Measurements from ENCODE around the gene LARGE1.
A peak's percentile ranks its signal among the peaks of the same experiment; 100 is the strongest.

LARGE1 gene

DNA sequence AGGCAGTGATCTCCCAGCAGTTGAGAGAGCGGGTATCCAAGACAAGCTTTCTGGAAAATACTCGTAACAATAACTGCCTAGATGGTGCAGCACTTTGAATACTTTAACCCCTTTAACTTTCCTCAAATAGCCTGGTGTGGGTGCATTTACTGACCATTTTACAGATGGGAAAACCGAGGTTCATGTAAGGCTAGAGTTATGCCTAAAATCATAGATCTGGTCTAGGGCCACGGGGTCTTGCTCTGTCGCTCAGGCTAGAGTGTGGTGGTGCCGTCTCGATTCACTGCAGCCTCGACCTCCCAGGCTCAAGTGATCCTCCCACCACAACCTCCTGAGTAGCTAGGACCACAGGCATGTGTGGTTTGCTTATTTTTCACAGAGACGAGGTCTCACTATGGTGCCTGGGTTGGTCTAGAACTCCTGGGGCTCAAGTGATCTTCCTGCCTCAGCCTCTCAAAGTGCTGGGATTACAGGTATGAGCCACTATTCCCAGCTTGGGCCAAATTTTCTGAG, 592.9 kb downstream of the LARGE1 start:
- DNase-seq, result no peak

GRCh38 chr22:33326540-33327295, 593.6 kb downstream of the LARGE1 start:
- no peak for DNase-seq

- no peak for DNase-seq
Observed at GRCh38 chr22:33325232-33326004, 594.9 kb downstream of the LARGE1 start.

DNA sequence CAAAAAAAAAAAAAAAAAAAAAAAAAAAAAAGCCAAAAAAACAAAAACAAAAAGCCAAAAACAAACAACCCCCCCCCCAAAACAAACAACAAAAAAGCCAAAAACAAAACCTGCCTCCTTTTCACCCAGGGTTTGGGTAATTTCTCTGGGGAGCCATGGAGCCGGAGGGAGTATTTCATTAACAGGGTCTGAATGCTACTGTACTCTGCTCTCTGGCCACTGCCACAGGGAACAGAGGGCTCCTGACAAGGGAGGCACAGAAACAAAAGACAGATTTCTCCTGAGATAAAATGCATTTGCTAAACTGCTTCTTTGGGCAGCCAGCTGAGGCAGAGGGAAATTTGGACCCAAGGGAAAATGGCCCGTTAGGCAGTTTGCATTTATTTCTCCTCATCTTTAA, 596.0 kb downstream of the LARGE1 start:
- no peak for DNase-seq

DNA sequence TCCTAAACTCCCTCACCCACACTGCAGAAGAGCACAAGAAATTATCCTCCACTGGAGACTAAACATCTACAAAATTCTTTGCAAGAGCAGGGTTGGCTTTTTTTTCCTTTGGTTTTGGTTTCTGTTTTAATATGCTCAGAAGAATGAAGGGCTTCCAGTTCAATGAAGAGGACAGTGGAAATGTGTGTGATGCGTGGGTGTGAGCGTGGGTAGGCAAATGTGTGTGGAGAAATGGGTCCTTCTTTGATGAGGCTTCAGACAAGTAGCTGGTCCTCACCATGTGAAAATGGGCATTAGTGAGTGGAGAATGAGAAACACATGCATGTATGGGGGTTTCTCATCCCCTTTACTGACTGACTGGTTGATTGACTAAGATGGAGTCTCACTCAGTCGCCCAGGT, 598.8 kb downstream of the LARGE1 start:
- DNase-seq, result no peak

DNA sequence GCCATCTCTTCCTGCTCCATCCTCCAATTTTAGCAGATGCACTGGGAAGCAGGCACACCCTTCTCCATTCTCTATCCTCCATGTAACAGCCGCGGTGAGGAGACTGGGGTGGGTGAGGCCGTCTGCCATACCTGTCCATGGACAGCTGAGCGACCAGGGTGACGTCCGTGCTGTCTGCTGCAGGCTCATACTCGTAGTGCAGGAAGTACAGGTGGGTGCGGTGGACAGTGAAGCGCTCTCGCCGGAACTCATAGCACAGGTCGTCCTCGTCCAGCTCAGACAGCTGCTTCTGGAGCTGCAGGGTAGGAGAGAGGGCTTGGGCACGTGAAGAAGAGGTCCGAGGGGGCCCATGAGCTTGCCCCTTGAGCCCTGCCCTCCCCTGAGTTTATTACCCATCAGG, 604.3 kb downstream of the LARGE1 start:
- DNase-seq, result no peak

DNA sequence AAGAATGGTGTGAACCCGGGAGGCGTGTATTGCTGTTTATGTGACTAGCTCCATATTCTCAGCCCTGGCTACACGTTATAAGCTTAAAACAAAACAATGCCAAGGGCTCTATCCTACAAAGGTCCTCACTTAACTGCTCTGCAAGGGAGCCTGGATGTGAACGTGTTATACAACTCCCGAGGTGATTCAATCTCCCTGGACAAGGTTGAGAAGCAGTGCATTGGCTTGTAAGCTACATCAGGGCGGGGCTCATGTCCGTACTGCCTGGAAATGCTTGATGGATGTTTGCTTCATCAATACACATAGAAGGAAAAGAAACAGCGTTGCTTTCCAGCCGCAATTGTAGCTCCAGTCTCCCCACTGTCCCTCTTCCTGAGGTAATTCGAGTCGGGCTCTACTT, 605.2 kb downstream of the LARGE1 start:
- DNase-seq, result no peak

DNA sequence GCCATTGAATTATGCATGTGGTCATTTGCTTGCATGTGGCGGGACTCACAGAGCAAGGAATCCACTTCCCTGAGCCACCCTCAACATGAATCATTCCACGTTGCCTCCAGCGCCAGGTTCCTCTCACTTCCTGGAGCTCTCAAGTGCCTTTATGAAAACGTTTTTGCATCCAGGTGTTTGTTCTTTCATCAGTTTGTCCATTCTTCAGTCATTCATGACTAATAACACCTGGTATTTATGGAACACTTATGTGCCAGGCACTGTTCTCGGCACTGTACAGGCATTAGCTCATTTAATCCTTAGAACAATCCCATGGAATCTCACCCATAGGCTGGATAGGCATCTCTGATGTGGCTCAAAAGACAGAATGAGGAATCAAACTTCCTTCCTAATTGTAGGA, 606.0 kb downstream of the LARGE1 start:
- DNase-seq, result no peak

GRCh38 chr22:33303099-33303498, 617.2 kb downstream of the LARGE1 start:
- peak in 8 of 56 donors; percentile 2 to 19 (median 6) for DNase-seq

- DNase-seq, result no peak
Observed at GRCh38 chr22:33302549-33302948, 617.7 kb downstream of the LARGE1 start.

DNA sequence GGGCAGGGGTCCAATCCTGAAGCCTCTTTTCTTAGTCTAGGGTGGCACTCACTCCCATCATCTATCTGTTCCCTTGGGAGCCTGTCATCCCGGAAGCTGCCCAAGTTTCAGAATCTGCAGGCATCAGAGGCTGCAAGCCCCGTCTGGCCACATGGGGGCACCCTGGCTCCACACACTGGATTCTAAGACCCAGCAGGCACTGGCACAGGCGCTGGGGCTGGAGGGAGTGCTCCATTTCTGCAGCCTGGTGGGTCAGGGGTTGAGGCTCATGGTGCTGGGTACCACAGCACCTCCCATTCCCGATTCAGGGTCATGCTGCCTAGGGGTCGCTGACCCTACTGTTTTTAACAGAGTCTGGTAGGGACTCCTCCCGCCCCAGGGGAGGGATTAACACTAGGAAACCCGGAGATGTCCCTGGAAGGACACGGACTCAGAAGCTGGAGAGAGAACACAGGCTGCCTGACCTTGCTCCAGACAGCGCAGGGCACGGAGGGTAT, 618.2 kb downstream of the LARGE1 start:
- DNase-seq, result peak; percentile 26 to 91 (median 67)

DNA sequence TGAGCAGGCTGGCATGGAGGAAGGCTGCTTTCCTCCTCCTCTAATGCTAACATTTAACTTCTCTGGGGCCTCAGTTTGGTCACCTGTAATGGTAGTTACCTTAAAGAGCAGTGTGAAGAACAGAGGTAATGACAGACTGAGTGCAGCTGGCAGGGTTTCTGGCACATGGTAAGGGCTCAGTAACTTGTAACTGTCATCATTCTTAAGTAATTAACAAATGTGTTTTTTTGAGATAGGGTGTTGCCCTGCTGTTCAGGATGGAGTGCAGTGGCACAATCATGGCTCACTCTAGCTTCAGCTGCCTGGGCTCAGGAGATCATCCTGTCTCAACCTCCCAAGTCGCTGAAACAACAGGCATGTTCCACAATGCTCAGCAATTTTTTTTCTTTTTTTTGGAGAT, 620.1 kb downstream of the LARGE1 start:
- DNase-seq, result no peak

GRCh38 chr22:33299245-33299956, 620.9 kb downstream of the LARGE1 start:
- DNase-seq, result peak in 2 of 56 donors; percentile 0 to 10

DNA sequence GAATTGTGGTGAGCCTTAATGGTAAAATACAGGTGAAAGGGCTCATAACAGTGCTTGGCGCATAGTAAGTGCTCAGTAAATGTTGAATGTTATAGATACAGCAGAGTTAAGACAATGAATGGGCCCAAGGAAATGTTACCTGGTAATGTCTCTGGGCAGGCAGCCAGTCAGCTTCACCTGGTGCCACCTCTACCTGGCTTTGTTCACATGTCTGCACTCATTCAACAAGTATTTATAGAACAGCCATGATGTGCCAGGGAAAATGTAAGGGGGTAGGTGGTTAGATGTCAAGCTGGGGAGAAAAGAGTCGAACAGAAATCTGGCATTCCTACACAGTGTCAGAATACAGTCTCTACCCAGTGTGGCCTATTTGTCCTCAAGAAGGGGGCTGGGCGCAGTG, 623.3 kb downstream of the LARGE1 start:
- DNase-seq, result no peak

- no peak for DNase-seq
Observed at GRCh38 chr22:33288078-33288477, 632.2 kb downstream of the LARGE1 start.

DNA sequence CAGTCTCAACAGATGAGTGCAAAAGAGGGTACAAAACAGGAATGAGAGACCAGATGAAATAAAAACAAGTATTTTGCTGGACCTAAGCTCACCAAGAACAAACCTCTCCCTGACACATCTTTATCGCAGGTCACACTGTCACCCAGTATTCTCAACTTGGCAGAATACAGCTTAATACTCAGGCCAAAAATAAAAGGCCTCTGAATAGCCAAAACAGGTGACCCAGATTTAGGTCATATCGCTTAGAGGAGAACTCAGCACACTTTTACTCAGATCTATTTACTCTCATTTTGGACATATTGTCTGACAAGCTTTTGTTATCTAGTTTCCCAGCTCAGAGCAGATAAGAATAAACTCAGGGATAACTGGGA, 645.2 kb downstream of the LARGE1 start:
- no peak for DNase-seq

DNA sequence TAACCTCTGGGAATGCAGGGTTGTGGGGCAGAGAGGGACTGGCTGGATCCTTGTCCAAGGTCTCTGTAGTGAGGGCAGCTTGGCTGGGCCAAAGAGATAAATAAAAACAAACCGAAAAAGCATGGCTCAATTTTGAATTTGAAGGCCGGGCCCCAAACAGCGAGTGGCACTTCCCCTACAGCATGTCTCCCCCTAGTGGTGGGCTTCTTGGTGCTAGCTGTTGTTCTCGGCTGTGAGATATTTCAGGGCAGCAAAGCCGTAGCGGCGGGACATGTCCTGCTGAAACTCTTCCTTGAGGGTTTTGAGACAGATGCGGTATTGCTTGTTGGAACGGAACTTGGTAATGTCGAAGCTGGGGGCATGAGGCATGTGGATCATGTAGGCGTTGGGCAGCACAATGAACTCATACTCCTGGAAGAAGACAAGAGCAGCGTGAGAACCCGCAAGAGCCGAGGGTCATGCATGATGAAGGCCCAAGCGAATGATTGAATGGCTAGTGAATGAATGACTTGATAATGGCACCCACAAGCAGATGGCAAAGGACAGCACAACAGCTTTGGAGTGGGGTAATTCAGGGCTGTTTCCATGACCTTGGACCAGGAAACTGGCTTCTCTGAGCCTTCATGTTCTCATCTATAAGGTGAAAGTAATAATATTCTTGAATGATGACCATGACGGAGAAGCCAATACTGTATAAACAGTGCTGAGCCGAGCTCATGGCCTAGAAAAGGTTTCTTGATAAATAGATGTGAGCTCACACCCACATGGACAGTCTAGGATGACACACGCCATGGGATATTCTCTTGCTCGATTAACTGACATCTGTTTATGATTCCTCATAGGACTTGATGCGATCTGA, 645.8 kb downstream of the LARGE1 start:
- no peak for DNase-seq

DNA sequence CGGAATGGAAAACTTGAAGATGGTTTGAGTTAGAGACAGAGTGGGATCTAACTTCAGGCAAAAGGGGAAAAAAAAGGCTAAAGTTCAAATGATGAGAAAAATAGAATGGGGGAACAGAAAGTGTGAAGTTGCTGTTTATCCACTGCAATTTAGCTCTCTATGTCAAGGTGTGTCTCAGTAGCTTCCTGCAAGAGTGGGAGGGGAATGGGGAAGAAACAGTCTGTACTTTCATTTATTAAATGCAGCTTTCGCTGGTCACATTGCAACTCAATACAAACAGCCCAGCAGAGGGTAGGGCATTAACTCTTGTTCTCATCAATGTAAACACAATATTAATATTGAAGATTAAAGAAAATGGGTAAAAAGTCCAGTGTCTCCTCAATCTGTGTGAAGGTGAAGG, 647.4 kb downstream of the LARGE1 start:
- no peak for DNase-seq

- no peak for DNase-seq
Observed at GRCh38 chr22:33272180-33272579, 648.1 kb downstream of the LARGE1 start.

DNA sequence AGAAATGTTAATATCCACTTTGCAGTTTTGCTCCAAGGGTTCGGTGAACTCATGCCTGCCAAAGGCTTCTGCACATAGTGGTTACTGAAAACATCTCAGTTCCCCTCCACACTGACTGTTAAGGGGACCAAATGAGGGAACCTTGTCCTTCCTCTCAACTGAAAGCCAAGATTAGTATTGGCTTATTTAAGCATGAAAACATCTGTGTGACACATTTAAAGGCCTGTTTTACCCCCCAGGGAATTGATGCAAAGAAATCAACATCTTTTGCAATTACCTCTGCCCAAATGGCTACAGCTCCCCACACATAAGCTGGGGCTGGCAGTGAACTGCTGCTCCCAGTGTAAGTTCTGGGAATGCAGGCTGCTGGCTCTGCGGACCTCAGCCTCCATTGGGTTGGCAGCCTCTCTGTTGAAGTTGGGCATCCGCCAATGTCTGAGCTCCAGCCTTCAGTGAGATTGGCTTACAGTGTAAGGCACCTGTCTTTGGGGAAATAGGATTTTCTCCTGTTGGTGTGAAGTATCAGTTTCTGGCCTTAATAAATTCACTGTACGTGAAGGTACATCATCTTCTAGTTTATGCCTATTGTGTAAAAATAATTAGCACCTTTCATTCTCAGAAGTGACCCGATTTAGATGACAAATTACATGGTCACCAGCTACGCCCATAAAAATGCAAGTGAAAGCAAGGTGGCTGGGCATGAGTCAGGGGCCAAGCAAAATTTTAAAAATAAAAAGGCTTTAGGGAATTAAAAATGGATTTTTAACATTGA, 648.7 kb downstream of the LARGE1 start:
- peak in 35 of 56 donors; percentile 1 to 66 (median 14) for DNase-seq
